HEK293T (cell line): ENCODE measurements around the gene OR52B2.

Experiments
- CTCF ChIA-PET: fragments of 350-600 bp; formaldehyde crosslinking; extraction: SDS; loops from one replicate; lab custom pipeline; 2021; ENCODE audit warnings: antibody characterized with exemption, inconsistent platforms; lab: Yijun Ruan, JAX
- POLR2A ChIA-PET: fragments of 350-600 bp; formaldehyde crosslinking; extraction: SDS; loops from one replicate; lab custom pipeline; 2020; ENCODE audit warnings: antibody characterized with exemption, inconsistent platforms; lab: Yijun Ruan, JAX
- DNase-seq: peaks from one replicate; pipeline ENCODE4 v3.0.0; 2012; ENCODE audit warnings: mixed read lengths; ENCODE audit errors: extremely low spot score
- ARNT ChIP-seq: fragments of 450-650 bp; IDR thresholded peaks from 2 replicates; pipeline ENCODE4 v1.6.1; 2017; ENCODE audit warnings: mild to moderate bottlenecking
- BHLHE40 ChIP-seq: fragments of 450-650 bp; IDR thresholded peaks from 2 replicates; pipeline ENCODE4 v1.6.1; 2016; ENCODE audit warnings: mild to moderate bottlenecking, moderate library complexity, borderline replicate concordance
- CTBP1 ChIP-seq: fragments of 450-650 bp; IDR thresholded peaks from 2 replicates; pipeline ENCODE4 v1.6.1; 2016; ENCODE audit warnings: borderline replicate concordance
- ELF4 ChIP-seq: fragments of 450-650 bp; IDR thresholded peaks from 2 replicates; pipeline ENCODE4 v1.6.1; 2017; ENCODE audit warnings: antibody characterized with exemption
- FOXA1 ChIP-seq: fragments of 450-650 bp; IDR thresholded peaks from 2 replicates; pipeline ENCODE4 v1.6.1; 2016; ENCODE audit warnings: mild to moderate bottlenecking
- FOXK2 ChIP-seq: fragments of 450-650 bp; IDR thresholded peaks from 2 replicates; pipeline ENCODE4 v1.6.1; 2016; ENCODE audit warnings: mild to moderate bottlenecking
- FOXM1 ChIP-seq: fragments of 450-650 bp; IDR thresholded peaks from 2 replicates; pipeline ENCODE4 v1.6.1; 2017; ENCODE audit warnings: mild to moderate bottlenecking, borderline replicate concordance
- HDGF ChIP-seq: fragments of 450-650 bp; IDR thresholded peaks from 2 replicates; pipeline ENCODE4 v1.6.1; 2017; ENCODE audit warnings: antibody characterized with exemption, borderline replicate concordance
- L3MBTL2 ChIP-seq: fragments of 450-650 bp; conservative IDR thresholded peaks from 2 replicates; pipeline ENCODE4 v1.6.1; 2016; ENCODE audit warnings: mild to moderate bottlenecking
- LEF1 ChIP-seq: fragments of 450-650 bp; IDR thresholded peaks from 2 replicates; pipeline ENCODE4 v1.6.1; 2017; ENCODE audit warnings: mild to moderate bottlenecking, borderline replicate concordance
- NFRKB ChIP-seq: fragments of 450-650 bp; IDR thresholded peaks from 2 replicates; pipeline ENCODE4 v1.6.1; 2016; ENCODE audit warnings: mild to moderate bottlenecking, moderate library complexity
- PKNOX1 ChIP-seq: fragments of 450-650 bp; IDR thresholded peaks from 2 replicates; pipeline ENCODE4 v1.6.1; 2016
- SP1 ChIP-seq: fragments of 450-650 bp; IDR thresholded peaks from 2 replicates; pipeline ENCODE4 v1.6.1; 2017
- SUZ12 ChIP-seq: fragments of 450-650 bp; IDR thresholded peaks from 2 replicates; pipeline ENCODE4 v1.6.1; 2016; ENCODE audit warnings: mild to moderate bottlenecking
- TARDBP ChIP-seq: fragments of 450-650 bp; IDR thresholded peaks from 2 replicates; pipeline ENCODE4 v1.6.1; 2016
- ZNF384 ChIP-seq: fragments of 450-650 bp; IDR thresholded peaks from 2 replicates; pipeline ENCODE4 v1.6.1; 2016

Gene OR52B2

DNA sequence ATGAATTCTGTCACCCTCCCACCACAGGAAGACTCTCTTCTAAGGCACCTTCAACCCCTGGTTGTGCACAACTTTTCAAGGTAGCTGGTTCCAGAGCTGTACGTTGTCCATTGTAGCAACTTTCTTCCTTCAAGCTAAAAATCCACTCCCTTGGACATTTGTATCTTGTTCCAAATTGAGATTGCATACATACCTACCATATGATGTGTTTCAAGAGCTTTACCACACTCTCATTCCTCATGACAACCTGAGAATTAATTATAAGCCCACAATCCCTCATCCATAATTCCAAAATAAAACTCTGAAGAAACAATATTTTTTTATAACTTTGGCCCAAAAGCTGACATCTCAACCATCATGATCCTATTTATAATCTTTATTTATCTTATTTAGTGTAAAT is 31.9 kb upstream of the OR52B2 start:
- ChIA-PET CTCF (no interaction called here), POLR2A (no interaction called here)
- DNase-seq: no peak
- TF ChIP-seq LEF1 (no peak), SP1 (no peak), FOXK2 (no peak), NFRKB (no peak), TARDBP (no peak), ELF4 (no peak), HDGF (no peak), PKNOX1 (no peak), CTBP1 (no peak), FOXM1 (no peak), FOXA1 (no peak), ARNT (no peak), BHLHE40 (no peak), ZNF384 (no peak), L3MBTL2 (no peak), SUZ12 (no peak)

GRCh38 chr11:6201481-6201880 is 31.4 kb upstream of the OR52B2 start:
- DNase-seq: no peak
- TF ChIP-seq LEF1 (no peak), HDGF (no peak), ARNT (no peak), NFRKB (no peak), PKNOX1 (no peak), FOXA1 (no peak), TARDBP (no peak), FOXK2 (no peak), CTBP1 (no peak), SUZ12 (no peak), BHLHE40 (no peak), FOXM1 (no peak), L3MBTL2 (no peak), ZNF384 (no peak), ELF4 (no peak)
- ChIA-PET CTCF (no interaction called here), POLR2A (no interaction called here)

- no peak for DNase-seq
- TF ChIP-seq ARNT (no peak), LEF1 (no peak), FOXM1 (no peak), PKNOX1 (no peak), SP1 (no peak), FOXA1 (no peak), CTBP1 (no peak), ZNF384 (no peak), TARDBP (no peak)
- ChIA-PET POLR2A (no interaction called here), CTCF (no interaction called here)
Measured at GRCh38 chr11:6200975-6201374, 30.8 kb upstream of the OR52B2 start.

GRCh38 chr11:6199174-6199810 is 29.2 kb upstream of the OR52B2 start, which contains the start of gene OR52W1:
OR52W1 (plus strand) TSS chr11:6199224; CDS start chr11:6199224, 0 bp downstream.
- TF ChIP-seq ARNT (no peak), NFRKB (no peak), HDGF (no peak), CTBP1 (no peak), SP1 (no peak), FOXK2 (no peak), LEF1 (no peak), FOXA1 (no peak), L3MBTL2 (no peak), SUZ12 (no peak), ZNF384 (no peak), ELF4 (no peak)
- ChIA-PET POLR2A (no interaction called here), CTCF (no interaction called here)
- DNase-seq: no peak

- CTCF ChIA-PET: no interaction called here
- POLR2A ChIA-PET: no interaction called here
- no peak for DNase-seq
- TF ChIP-seq CTBP1: no peak
- TF ChIP-seq SUZ12: no peak
- TF ChIP-seq ELF4: no peak
- TF ChIP-seq HDGF: no peak
- TF ChIP-seq TARDBP: no peak
- TF ChIP-seq PKNOX1: no peak
- TF ChIP-seq ZNF384: no peak
- TF ChIP-seq FOXK2: no peak
- TF ChIP-seq L3MBTL2: no peak
- no peak for TF ChIP-seq FOXM1
- no peak for TF ChIP-seq ARNT
- no peak for TF ChIP-seq BHLHE40
- TF ChIP-seq LEF1: no peak
- no peak for TF ChIP-seq NFRKB
- no peak for TF ChIP-seq FOXA1
- TF ChIP-seq SP1: no peak
Measured at GRCh38 chr11:6197466-6198200, 27.5 kb upstream of the OR52B2 start.
